ENCODE results near the gene STK11IP. TPM values are rescaled to one million over a fixed set of nuclear protein-coding genes. Genes with fewer than 3 reads are reported as not detected.
A peak's percentile ranks its signal among the peaks of the same experiment; 100 is the strongest.

Gene STK11IP
- total and polyA plus RNA-seq, 9 of the 15 experiments (the other 6 are each of a cell fraction or from before 2014, with no cell fraction given) = 0.52 to 21.7 (median 5.6) TPM

DNA sequence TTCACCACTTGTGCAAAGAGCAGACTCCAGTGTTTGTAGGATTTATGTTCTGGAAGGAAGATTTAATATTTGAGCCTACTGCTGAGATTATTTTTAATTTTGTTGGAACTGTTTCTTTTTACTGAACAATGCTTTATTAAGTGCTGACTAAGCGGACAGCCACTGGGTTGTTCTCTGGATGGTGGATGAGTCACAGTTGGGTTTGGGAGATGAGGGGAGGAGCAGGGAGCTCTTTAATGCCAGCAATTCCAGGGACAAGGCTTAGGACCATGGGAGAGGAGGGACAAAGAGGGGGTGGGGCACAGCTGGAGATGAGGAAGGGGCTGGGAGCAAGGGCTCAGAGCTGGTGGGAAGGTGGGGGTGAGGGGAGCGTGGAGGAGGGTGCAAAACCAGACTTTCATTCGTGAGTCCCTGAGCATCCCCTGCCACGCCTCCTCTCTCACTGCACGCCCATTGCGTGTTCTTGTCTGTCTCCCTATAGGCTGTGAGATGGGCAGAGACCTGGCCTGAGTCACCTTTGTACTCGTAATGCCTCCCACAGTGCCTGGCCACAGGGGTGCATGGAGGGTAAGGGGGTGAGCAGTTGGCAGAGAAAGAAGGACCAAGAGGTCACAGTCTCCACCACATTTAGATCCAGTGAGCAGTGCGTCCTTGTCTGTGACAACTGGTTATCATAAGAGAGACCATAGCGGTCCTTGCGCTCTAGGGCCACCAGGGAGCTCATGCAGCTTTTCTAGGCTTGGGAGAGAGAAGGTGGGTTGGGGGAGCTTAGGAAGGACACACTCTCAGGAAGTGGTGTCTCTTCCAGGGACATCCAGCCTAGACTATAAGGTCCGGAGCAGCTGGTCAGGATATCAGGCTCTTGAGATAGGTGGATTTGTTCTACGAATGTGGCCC is 48.2 kb downstream of the STK11IP start (continued):
- TF ChIP-seq POLR3G (IDR thresholded peaks at IDR 0.05; ENCODE audit: extremely low read depth, insufficient read length, insufficient replicate concordance) (no peak), BCOR (IDR thresholded peaks at IDR 0.05) (no peak), ZNF586 (CRISPR knock-in tag; conservative IDR thresholded peaks at IDR 0.05) (no peak), ZNF384 (IDR thresholded peaks at IDR 0.05; ENCODE audit: low read depth, low read length) (peak; percentile 54; the same call in 1 of the 2 replicates), HDAC2 (IDR thresholded peaks at IDR 0.05) (no peak), C11orf30 (IDR thresholded peaks at IDR 0.05; ENCODE audit: low read depth) (peak; percentile 96), BDP1 (IDR thresholded peaks at IDR 0.05; ENCODE audit: insufficient read depth, insufficient read length) (no peak), ZNF239 (CRISPR knock-in tag; IDR thresholded peaks at IDR 0.05) (no peak)
- TF ChIP-seq, protein P1, sequence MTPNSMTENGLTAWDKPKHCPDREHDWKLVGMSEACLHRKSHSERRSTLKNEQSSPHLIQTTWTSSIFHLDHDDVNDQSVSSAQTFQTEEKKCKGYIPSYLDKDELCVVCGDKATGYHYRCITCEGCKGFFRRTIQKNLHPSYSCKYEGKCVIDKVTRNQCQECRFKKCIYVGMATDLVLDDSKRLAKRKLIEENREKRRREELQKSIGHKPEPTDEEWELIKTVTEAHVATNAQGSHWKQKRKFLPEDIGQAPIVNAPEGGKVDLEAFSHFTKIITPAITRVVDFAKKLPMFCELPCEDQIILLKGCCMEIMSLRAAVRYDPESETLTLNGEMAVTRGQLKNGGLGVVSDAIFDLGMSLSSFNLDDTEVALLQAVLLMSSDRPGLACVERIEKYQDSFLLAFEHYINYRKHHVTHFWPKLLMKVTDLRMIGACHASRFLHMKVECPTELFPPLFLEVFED (CRISPR knock-in tag; conservative IDR thresholded peaks at IDR 0.05) = no peak
- TF ChIP-seq, protein P2, sequence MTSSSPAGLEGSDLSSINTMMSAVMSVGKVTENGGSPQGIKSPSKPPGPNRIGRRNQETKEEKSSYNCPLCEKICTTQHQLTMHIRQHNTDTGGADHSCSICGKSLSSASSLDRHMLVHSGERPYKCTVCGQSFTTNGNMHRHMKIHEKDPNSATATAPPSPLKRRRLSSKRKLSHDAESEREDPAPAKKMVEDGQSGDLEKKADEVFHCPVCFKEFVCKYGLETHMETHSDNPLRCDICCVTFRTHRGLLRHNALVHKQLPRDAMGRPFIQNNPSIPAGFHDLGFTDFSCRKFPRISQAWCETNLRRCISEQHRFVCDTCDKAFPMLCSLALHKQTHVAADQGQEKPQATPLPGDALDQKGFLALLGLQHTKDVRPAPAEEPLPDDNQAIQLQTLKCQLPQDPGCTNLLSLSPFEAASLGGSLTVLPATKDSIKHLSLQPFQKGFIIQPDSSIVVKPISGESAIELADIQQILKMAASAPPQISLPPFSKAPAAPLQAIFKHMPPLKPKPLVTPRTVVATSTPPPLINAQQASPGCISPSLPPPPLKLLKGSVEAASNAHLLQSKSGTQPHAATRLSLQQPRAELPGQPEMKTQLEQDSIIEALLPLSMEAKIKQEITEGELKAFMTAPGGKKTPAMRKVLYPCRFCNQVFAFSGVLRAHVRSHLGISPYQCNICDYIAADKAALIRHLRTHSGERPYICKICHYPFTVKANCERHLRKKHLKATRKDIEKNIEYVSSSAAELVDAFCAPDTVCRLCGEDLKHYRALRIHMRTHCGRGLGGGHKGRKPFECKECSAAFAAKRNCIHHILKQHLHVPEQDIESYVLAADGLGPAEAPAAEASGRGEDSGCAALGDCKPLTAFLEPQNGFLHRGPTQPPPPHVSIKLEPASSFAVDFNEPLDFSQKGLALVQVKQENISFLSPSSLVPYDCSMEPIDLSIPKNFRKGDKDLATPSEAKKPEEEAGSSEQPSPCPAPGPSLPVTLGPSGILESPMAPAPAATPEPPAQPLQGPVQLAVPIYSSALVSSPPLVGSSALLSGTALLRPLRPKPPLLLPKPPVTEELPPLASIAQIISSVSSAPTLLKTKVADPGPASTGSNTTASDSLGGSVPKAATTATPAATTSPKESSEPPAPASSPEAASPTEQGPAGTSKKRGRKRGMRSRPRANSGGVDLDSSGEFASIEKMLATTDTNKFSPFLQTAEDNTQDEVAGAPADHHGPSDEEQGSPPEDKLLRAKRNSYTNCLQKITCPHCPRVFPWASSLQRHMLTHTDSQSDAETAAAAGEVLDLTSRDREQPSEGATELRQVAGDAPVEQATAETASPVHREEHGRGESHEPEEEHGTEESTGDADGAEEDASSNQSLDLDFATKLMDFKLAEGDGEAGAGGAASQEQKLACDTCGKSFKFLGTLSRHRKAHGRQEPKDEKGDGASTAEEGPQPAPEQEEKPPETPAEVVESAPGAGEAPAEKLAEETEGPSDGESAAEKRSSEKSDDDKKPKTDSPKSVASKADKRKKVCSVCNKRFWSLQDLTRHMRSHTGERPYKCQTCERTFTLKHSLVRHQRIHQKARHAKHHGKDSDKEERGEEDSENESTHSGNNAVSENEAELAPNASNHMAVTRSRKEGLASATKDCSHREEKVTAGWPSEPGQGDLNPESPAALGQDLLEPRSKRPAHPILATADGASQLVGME (CRISPR knock-in tag; IDR thresholded peaks at IDR 0.05) = no peak

Data from K562 (cell line).